Nephron (organoid): Measurements from ENCODE around the gene SLC1A2.

ENCODE experiments used
- H3K27ac Mint-ChIP-seq, 3 experiments: 2 replicates each; pipeline ENCODE4 v1.8.0; 2020; ENCODE audit warnings: mixed read lengths in 3 of 3, mild to moderate bottlenecking in 2 of 3, moderate library complexity in 1 of 3
- H3K27me3 Mint-ChIP-seq: 2 replicates; pipeline ENCODE4 v1.8.0; 2021; ENCODE audit warnings: low read depth, mild to moderate bottlenecking, moderate library complexity, mixed read lengths
- H3K36me3 Mint-ChIP-seq: 2 replicates; pipeline ENCODE4 v1.8.0; 2020; ENCODE audit warnings: low read depth, mixed read lengths
- H3K4me1 Mint-ChIP-seq: 2 replicates; pipeline ENCODE4 v1.8.0; 2020; ENCODE audit warnings: mixed read lengths
- H3K4me3 Mint-ChIP-seq, 3 experiments: 2 replicates each; pipeline ENCODE4 v1.8.0; 2020; ENCODE audit warnings: mild to moderate bottlenecking in 3 of 3, mixed read lengths in 3 of 3, moderate library complexity in 2 of 3
- H3K9me3 Mint-ChIP-seq: 2 replicates; pipeline ENCODE4 v1.8.0; 2020; ENCODE audit warnings: mixed read lengths
- CTCF ChIP-seq, 3 experiments: fragments of 200-600 bp; sonication (generic); IDR thresholded peaks; one replicate each; pipeline ENCODE4 v1.5.0; 2021; ENCODE audit warnings: antibody characterized with exemption in 3 of 3; ENCODE audit not compliant: unreplicated experiment in 3 of 3

Gene SLC1A2

GRCh38 chr11:35214792-35215193 is 204.6 kb downstream of the SLC1A2 start:
- Mint-ChIP-seq H3K36me3 (no peaks in the 10 kb centered on the region), H3K4me1 (no peaks in the 10 kb centered on the region), H3K4me3 (no peak overlapping the region), H3K9me3 (peaks cover 15% of the 10 kb centered on the region), H3K27me3 (peaks cover 8% of the 10 kb centered on the region), H3K27ac (no peak overlapping the region)
- TF ChIP-seq CTCF (IDR thresholded peaks at IDR 0.05; ENCODE audit: unreplicated experiment in 3 of 3): no peak

- peaks cover 15% of the 10 kb centered on the region for H3K9me3 Mint-ChIP-seq
- no peaks in the 10 kb centered on the region for H3K4me1 Mint-ChIP-seq
- peaks cover 6% of the 10 kb centered on the region for H3K27me3 Mint-ChIP-seq
- no peak overlapping the region for H3K4me3 Mint-ChIP-seq
- no peak overlapping the region for H3K27ac Mint-ChIP-seq
- no peak for TF ChIP-seq CTCF (IDR thresholded peaks at IDR 0.05; ENCODE audit: unreplicated experiment in 3 of 3)
- H3K36me3 Mint-ChIP-seq: no peaks in the 10 kb centered on the region
Observed at GRCh38 chr11:35214226-35214770, 205.1 kb downstream of the SLC1A2 start.

- Mint-ChIP-seq H3K36me3 (no peaks in the 10 kb centered on the region), H3K9me3 (peaks cover 18% of the 10 kb centered on the region), H3K4me3 (no peak overlapping the region), H3K27ac (no peak overlapping the region), H3K4me1 (no peaks in the 10 kb centered on the region), H3K27me3 (peaks cover 6% of the 10 kb centered on the region)
- no peak for TF ChIP-seq CTCF (IDR thresholded peaks at IDR 0.05; ENCODE audit: unreplicated experiment in 3 of 3)
Observed at GRCh38 chr11:35211952-35212351, 207.4 kb downstream of the SLC1A2 start.

GRCh38 chr11:35210876-35211546 is 208.3 kb downstream of the SLC1A2 start:
- Mint-ChIP-seq H3K9me3 (peaks cover 18% of the 10 kb centered on the region), H3K4me3 (no peak overlapping the region), H3K27ac (no peak overlapping the region), H3K4me1 (no peaks in the 10 kb centered on the region), H3K36me3 (no peaks in the 10 kb centered on the region), H3K27me3 (peaks cover 6% of the 10 kb centered on the region)
- no peak for TF ChIP-seq CTCF (IDR thresholded peaks at IDR 0.05; ENCODE audit: unreplicated experiment in 3 of 3)

GRCh38 chr11:35208795-35209194 is 210.6 kb downstream of the SLC1A2 start:
- TF ChIP-seq CTCF (IDR thresholded peaks at IDR 0.05; ENCODE audit: unreplicated experiment in 3 of 3): no peak
- Mint-ChIP-seq H3K27ac (no peak overlapping the region), H3K9me3 (peaks cover 20% of the 10 kb centered on the region), H3K36me3 (no peaks in the 10 kb centered on the region), H3K4me3 (no peak overlapping the region), H3K4me1 (no peaks in the 10 kb centered on the region), H3K27me3 (no peaks in the 10 kb centered on the region)
